ENCODE measurements around the gene LCMT2. TPM values are rescaled to one million over a fixed set of nuclear protein-coding genes. Genes with fewer than 3 reads are reported as not detected.

The LCMT2 gene
- total and polyA plus RNA-seq, 2 of the 8 experiments (the other 6 are each of a cell fraction or from before 2014, with no cell fraction given): 11.2 to 11.9 TPM

- no peaks in the 10 kb centered on the region for H3K79me2 ChIP-seq (ENCODE audit: control insufficient read depth in 1 of 2, insufficient read depth in 2 of 2, low read length in 2 of 2)
- no peaks in the 10 kb centered on the region for H3K36me3 ChIP-seq (ENCODE audit: control insufficient read depth in 2 of 4, insufficient read depth in 4 of 4, low read length in 3 of 4)
- CTCF ChIA-PET (ENCODE audit: partially characterized antibody): interaction anchor here (0.8 to 1.1 kb wide), 3 partner anchors 9 to 11 kb away, joined by 3 read pairs; no protein-coding TSS in a partner anchor
- no peak overlapping the region for H4K5ac ChIP-seq (ENCODE audit: insufficient read length, low read depth, low read length)
- no peaks in the 10 kb centered on the region for H3K23me2 ChIP-seq (ENCODE audit: low read depth, low read length)
- no peak overlapping the region for H3K4ac ChIP-seq (replicated peaks; ENCODE audit: insufficient read length, low read depth, low read length)
- H3K79me1 ChIP-seq (ENCODE audit: low read depth, low read length): no peaks in the 10 kb centered on the region
- no peak overlapping the region for H3K9ac ChIP-seq (replicated peaks in 1 of 4; ENCODE audit: extremely low read depth in 1 of 4, low read depth in 3 of 4, low read length in 3 of 4)
- POLR2A ChIA-PET (ENCODE audit: partially characterized antibody): no interaction called here
- no peaks in the 10 kb centered on the region; a peak in 2 of 7 replicates for H3K27me3 ChIP-seq (replicated peaks in 1 of 4; ENCODE audit: control insufficient read depth in 3 of 4, extremely low read depth in 1 of 4, insufficient read depth in 3 of 4, low read length in 3 of 4)
- H2BK12ac ChIP-seq (ENCODE audit: low read depth, low read length): no peak overlapping the region
- H2BK20ac ChIP-seq (ENCODE audit: low read length): no peak overlapping the region
- no peak overlapping the region for H3K4me2 ChIP-seq (ENCODE audit: insufficient read depth in 1 of 2, low read depth in 2 of 2, low read length in 2 of 2)
- no peak overlapping the region for H2BK15ac ChIP-seq (ENCODE audit: low read length)
- peaks cover 0 to 3% (median 2%) of the 10 kb centered on the region in 4 experiments; a peak in 2 of 7 replicates for H3K4me1 ChIP-seq (replicated peaks in 1 of 4; ENCODE audit: control insufficient read depth in 3 of 4, insufficient read depth in 4 of 4, low read length in 3 of 4)
- no peak overlapping the region for H2AK5ac ChIP-seq (ENCODE audit: low read depth, low read length)
- H4K20me1 ChIP-seq (replicated peaks in 1 of 2; ENCODE audit: control insufficient read depth in 1 of 2, insufficient read depth in 2 of 2, low read length in 2 of 2): no peaks in the 10 kb centered on the region
- no peak overlapping the region for H2BK5ac ChIP-seq (ENCODE audit: low read depth, low read length)
- H3K4me3 ChIP-seq (ENCODE audit: extremely low read depth in 1 of 4, insufficient read depth in 2 of 4, low read depth in 3 of 4, low read length in 4 of 4): no peak overlapping the region
- no peak overlapping the region for H3K18ac ChIP-seq (ENCODE audit: extremely low read depth, low read length)
- WGBS, 2 experiments (ENCODE audit: extremely low coverage in 1 of 2, insufficient coverage in 1 of 2, insufficient read length in 1 of 2, insufficient replicate concordance in 2 of 2, low coverage in 1 of 2, low lambda C conversion rate in 2 of 2, missing lambda C conversion rate in 1 of 2): 80% methylated on average over 1 of the region's 1 CpG; no CpG with 5 or more reads in 1 of the 2 experiments
- H4K8ac ChIP-seq (ENCODE audit: extremely low read depth, insufficient read depth, low read length): no peak overlapping the region
- H3K14ac ChIP-seq (ENCODE audit: insufficient read length): no peak overlapping the region
- FAIRE-seq: no peak
- H2BK120ac ChIP-seq (replicated peaks; ENCODE audit: low read depth, low read length): no peak overlapping the region
- no peak overlapping the region for H4K91ac ChIP-seq (replicated peaks; ENCODE audit: insufficient read length, low read length)
- no peaks in the 10 kb centered on the region for H3K9me3 ChIP-seq (ENCODE audit: insufficient read depth in 2 of 2, low read depth in 1 of 2, low read length in 1 of 2)
- no peak overlapping the region for H3K56ac ChIP-seq (replicated peaks; ENCODE audit: insufficient read length, low read depth, low read length)
- H3K27ac ChIP-seq (ENCODE audit: low read depth, low read length): no peak overlapping the region
- no peak overlapping the region for H3K23ac ChIP-seq (ENCODE audit: insufficient read length)
- no peak overlapping the region for H2AFZ ChIP-seq (ENCODE audit: low read length)
- no peak for DNase-seq (ENCODE audit: low read depth in 1 of 2, low spot score in 2 of 2)
- TF ChIP-seq HDAC2 (IDR thresholded peaks at IDR 0.05; ENCODE audit: borderline replicate concordance in 1 of 2, low read depth in 2 of 2, low read length in 2 of 2): no peak
- no peak for TF ChIP-seq ZNF274 (IDR thresholded peaks at IDR 0.05; ENCODE audit: borderline replicate concordance, extremely low read depth, low read length)
- no peak for TF ChIP-seq TAF7 (optimal IDR thresholded peaks at IDR 0.05; ENCODE audit: borderline replicate concordance, low read depth, low read length)
- no peak for TF ChIP-seq NANOG (IDR thresholded peaks at IDR 0.05; ENCODE audit: insufficient read depth, low read depth, low read length, poor library complexity, severe bottlenecking)
- no peak for TF ChIP-seq PHF8 (conservative IDR thresholded peaks at IDR 0.05; ENCODE audit: low read depth, low read length)
- TF ChIP-seq RAD21 (IDR thresholded peaks at IDR 0.05 in 1 of 2, conservative IDR thresholded peaks at IDR 0.05 in 1 of 2; ENCODE audit: low read depth in 2 of 2, low read length in 2 of 2): no peak
Measured at GRCh38 chr15:43316971-43317346, 13.4 kb downstream of the LCMT2 start.

Measured in H1 (cell line).